Medulla oblongata (tissue), 1 donor: ENCODE results near the gene ITGB1BP2.
"Not testable (repeated sequence)": the region's sequence is repeated elsewhere in the genome, so short reads cannot be mapped to it uniquely, and the experiment has no call there.

Source experiments
- DNase-seq: peaks from one replicate; pipeline ENCODE4 v3.0.0-alpha.2; 2015; ENCODE audit errors: extremely low spot score

The ITGB1BP2 gene

DNA sequence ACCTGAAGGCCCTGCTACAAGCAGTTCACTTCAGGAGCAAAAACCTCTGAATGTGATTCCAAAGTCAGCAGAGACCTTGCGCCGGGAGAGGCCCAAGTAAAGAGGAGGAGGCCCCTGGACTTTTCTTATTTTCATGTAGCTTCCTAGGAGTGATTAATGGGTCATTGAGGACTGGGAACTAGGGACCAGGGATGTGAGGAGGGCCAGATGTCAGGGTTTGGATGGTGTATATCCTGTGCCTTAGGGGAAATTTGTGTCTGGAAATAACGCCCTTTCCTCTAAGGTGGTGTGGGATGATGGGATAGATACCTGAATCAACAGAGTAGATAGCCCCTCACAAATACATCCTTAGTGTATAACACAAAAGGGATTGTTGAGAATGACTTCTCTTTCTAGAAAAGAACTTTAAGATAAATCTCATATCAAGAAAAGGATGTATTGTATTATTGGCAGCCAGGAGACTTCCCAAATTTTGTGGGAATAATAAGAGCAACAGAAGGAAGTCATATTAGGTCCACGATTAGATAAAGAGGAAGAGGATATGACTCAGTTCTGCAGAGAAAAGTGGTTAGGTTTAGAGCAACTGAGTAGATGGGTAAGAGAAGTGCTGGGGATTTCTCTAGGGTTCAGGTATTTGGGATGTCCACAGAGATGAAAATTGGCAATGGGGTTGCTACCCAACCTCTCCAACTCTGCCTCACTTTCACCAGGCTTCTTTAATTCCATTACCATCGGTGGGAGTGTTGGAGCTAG is 1.1 kb downstream of the ITGB1BP2 start:
- DNase-seq, result no peak

DNA sequence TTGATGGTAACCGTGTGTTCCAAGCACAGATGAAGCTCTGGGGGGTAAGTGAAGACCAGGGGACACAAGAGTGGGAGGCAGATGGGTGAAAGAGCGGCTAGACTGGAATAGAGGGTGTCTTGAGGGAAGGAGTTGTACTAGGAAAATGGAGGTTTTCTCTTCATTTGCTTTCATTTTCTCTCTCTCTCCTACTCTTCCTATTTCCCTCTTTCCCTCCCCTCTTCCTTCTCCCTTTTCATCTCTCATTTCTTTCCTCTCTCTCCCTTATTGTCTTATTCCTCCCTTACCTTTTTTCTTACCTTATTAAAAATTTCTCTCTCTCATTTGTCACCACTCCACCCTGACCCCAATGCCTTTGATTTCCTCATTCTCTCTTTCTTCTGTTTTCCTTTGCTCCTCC is 3.0 kb downstream of the ITGB1BP2 start:
- no peak for DNase-seq

GRCh38 chrX:71315917-71316316 is 14.4 kb downstream of the ITGB1BP2 start:
- no peak for DNase-seq

- not testable (repeated sequence) for DNase-seq
Observed at GRCh38 chrX:71316959-71317358, 15.4 kb downstream of the ITGB1BP2 start.

- no peak for DNase-seq
Observed at GRCh38 chrX:71320126-71320525, 18.6 kb downstream of the ITGB1BP2 start.

DNA sequence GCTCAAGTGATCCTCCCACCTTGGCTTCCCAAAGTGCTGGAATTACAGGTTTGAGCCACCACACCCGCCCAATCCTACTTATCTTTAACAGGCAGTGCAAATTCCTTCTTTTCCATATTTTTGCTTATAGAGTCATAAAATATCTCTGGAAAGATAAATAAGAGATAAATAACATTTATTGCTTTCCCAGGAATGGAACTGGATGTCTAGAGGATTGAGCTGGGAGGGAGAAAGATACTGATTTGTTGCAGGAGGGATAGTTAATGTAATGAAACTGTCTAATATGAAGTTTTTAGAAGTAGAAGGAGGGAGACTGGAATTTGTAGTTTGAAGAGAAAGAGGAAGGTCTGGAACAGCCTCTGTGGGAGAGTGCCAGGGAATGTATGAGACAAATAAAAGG is 20.2 kb downstream of the ITGB1BP2 start:
- DNase-seq, result no peak

DNA sequence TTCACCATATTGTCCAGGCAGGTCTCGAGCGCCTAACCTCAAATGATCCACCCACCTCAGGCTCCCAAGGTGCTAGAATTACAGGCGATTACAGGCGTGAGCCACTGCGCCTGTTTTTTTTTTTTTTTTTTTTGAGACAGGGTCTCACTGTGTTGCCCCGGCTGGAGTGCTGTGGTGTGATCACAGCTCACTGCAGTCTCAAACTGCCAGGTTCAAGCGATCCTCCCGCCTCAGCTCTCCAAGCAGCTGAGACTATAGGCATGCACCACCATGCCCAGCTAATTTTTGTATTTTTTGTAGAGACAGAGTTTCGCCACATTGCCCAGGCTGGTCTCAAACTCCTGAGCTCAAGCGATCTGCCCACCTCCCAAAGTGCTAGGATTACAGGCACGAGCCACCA is 22.9 kb downstream of the ITGB1BP2 start:
- not testable (repeated sequence) for DNase-seq

- no peak for DNase-seq
Observed at GRCh38 chrX:71326394-71326793, 24.8 kb downstream of the ITGB1BP2 start.

- not testable (repeated sequence) for DNase-seq
Observed at GRCh38 chrX:71349151-71349665, 47.7 kb downstream of the ITGB1BP2 start.

GRCh38 chrX:71349867-71350266 is 48.3 kb downstream of the ITGB1BP2 start:
- not testable (repeated sequence) for DNase-seq

GRCh38 chrX:71352439-71352838 is 50.9 kb downstream of the ITGB1BP2 start:
- not testable (repeated sequence) for DNase-seq
